ENCODE measurements around the gene SP140. TPM values are rescaled to one million over a fixed set of nuclear protein-coding genes. Genes with fewer than 3 reads are reported as not detected.

SP140 gene
- total RNA-seq, 1 experiment from 2014 or later, result 0.32 TPM

DNA sequence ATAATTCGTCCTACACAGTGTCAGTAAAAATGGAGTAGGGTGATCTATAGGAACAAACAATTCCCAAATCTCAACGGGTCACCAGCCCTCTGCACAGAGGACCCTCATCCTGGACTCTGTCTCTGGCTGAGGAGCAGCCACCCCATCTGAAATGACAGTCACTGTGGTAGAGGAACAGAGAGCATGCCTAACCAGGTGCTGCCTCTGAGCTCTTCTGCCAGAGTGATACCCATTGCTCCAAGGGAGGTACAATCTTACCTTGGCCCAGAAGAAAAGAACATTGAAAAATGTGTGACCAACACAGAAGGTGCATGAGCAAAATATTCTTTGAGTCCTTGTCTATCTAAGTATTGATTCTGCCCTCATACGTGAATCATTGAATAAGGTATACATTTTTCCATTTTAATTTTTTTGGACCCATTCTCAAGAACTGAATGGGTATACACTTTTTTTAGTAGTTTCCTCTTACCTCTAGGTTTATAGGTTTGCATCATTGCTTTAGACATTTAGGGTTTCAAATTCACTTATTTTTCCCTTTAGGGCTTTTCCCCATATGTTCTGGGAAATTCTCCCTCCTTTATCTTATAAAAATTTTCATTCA is 8.7 kb downstream of the SP140 start:
- Histone ChIP-seq H3K27me3 (replicated peaks; ENCODE audit: insufficient read depth, low read depth, low read length, poor library complexity) (no peaks in the 10 kb centered on the region), H3K27ac (ENCODE audit: low read depth, low read length, poor library complexity, severe bottlenecking) (no peak overlapping the region), H3K4me1 (ENCODE audit: insufficient read depth, low read length, poor library complexity, severe bottlenecking) (no peaks in the 10 kb centered on the region), H3K9me3 (ENCODE audit: low read depth, low read length, poor library complexity, severe bottlenecking) (peaks cover 7% of the 10 kb centered on the region), H3K4me3 (ENCODE audit: low read depth, low read length, poor library complexity, severe bottlenecking) (no peak overlapping the region), H3K36me3 (ENCODE audit: insufficient read depth, low read length, poor library complexity, severe bottlenecking) (no peaks in the 10 kb centered on the region)
- TF ChIP-seq EZH2 (IDR thresholded peaks at IDR 0.05; ENCODE audit: borderline replicate concordance, low read depth, low read length, poor library complexity, severe bottlenecking), result no peak
- TF ChIP-seq, protein P1, sequence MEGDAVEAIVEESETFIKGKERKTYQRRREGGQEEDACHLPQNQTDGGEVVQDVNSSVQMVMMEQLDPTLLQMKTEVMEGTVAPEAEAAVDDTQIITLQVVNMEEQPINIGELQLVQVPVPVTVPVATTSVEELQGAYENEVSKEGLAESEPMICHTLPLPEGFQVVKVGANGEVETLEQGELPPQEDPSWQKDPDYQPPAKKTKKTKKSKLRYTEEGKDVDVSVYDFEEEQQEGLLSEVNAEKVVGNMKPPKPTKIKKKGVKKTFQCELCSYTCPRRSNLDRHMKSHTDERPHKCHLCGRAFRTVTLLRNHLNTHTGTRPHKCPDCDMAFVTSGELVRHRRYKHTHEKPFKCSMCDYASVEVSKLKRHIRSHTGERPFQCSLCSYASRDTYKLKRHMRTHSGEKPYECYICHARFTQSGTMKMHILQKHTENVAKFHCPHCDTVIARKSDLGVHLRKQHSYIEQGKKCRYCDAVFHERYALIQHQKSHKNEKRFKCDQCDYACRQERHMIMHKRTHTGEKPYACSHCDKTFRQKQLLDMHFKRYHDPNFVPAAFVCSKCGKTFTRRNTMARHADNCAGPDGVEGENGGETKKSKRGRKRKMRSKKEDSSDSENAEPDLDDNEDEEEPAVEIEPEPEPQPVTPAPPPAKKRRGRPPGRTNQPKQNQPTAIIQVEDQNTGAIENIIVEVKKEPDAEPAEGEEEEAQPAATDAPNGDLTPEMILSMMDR (conservative IDR thresholded peaks at IDR 0.05; ENCODE audit: low read depth, low read length), result no peak
- BruUV-seq (replicated peaks), result no TSS peak
- POLR2A ChIA-PET (ENCODE audit: low non-redundant PET), result no interaction called here
- CTCF ChIA-PET, result no interaction called here
- intact Hi-C loops (cut with micrococcal nuclease; ENCODE audit: unreplicated experiment), result no loop called here
- no peak for DNase-seq (ENCODE audit: low spot score)

DNA sequence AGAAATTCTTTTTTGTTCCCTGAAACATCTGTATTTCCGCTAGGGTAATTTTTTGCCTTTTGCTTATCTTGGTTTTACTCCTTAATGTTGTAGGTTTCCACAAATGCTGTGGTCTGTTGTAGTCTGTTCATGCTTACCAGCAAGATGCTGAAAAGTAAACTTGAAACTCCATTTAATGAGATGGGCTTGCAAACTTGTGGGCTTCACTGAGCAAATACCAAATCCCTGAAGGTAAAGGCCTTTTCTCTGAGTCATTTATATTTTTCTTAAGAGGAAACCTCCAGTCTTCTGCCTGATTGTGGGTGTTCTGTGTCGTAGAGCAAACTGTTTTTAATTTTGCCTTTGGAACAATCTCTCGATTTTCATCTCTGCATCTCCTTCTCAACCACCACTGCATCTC is 9.3 kb downstream of the SP140 start:
- no TSS peak for BruUV-seq (replicated peaks)
- H3K9me3 ChIP-seq (ENCODE audit: low read depth, low read length, poor library complexity, severe bottlenecking), result peaks cover 7% of the 10 kb centered on the region
- no peak overlapping the region for H3K4me3 ChIP-seq (ENCODE audit: low read depth, low read length, poor library complexity, severe bottlenecking)
- DNase-seq (ENCODE audit: low spot score), result no peak
- intact Hi-C loops (cut with micrococcal nuclease; ENCODE audit: unreplicated experiment), result no loop called here
- ChIA-PET CTCF (no interaction called here), POLR2A (ENCODE audit: low non-redundant PET) (no interaction called here)
- no peaks in the 10 kb centered on the region for H3K27me3 ChIP-seq (replicated peaks; ENCODE audit: insufficient read depth, low read depth, low read length, poor library complexity)
- TF ChIP-seq, protein P1 (conservative IDR thresholded peaks at IDR 0.05; ENCODE audit: low read depth, low read length), result no peak
- no peak for TF ChIP-seq EZH2 (IDR thresholded peaks at IDR 0.05; ENCODE audit: borderline replicate concordance, low read depth, low read length, poor library complexity, severe bottlenecking)
- no peaks in the 10 kb centered on the region for H3K4me1 ChIP-seq (ENCODE audit: insufficient read depth, low read length, poor library complexity, severe bottlenecking)
- no peak overlapping the region for H3K27ac ChIP-seq (ENCODE audit: low read depth, low read length, poor library complexity, severe bottlenecking)
- no peaks in the 10 kb centered on the region for H3K36me3 ChIP-seq (ENCODE audit: insufficient read depth, low read length, poor library complexity, severe bottlenecking)

DNA sequence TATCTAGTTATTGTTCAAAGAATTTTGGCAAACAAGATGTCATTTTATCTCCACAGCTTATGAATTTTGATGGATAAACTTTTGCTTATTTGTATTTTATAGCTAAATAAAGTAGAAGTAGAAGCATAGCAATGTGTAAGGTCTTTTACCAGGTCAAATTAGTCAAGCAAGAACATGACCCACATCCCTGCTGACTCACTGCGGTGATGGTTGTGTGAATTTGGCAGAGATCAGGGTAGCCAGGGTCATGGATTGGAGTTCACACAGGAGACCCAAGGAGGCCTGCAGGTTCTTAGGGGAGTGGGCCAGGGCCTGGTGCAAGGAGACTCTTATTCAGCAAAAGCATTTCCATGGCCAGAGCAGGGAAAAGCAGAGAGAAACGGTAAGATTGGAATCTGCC is 18.7 kb downstream of the SP140 start:
- Histone ChIP-seq H3K27ac (ENCODE audit: low read depth, low read length, poor library complexity, severe bottlenecking) (no peak overlapping the region), H3K4me3 (ENCODE audit: low read depth, low read length, poor library complexity, severe bottlenecking) (no peak overlapping the region), H3K4me1 (ENCODE audit: insufficient read depth, low read length, poor library complexity, severe bottlenecking) (no peaks in the 10 kb centered on the region), H3K27me3 (replicated peaks; ENCODE audit: insufficient read depth, low read depth, low read length, poor library complexity) (peaks cover 57% of the 10 kb centered on the region), H3K36me3 (ENCODE audit: insufficient read depth, low read length, poor library complexity, severe bottlenecking) (no peaks in the 10 kb centered on the region), H3K9me3 (ENCODE audit: low read depth, low read length, poor library complexity, severe bottlenecking) (no peaks in the 10 kb centered on the region)
- CTCF ChIA-PET, result no interaction called here
- intact Hi-C loops (cut with micrococcal nuclease; ENCODE audit: unreplicated experiment), result no loop called here
- POLR2A ChIA-PET (ENCODE audit: low non-redundant PET), result no interaction called here
- DNase-seq (ENCODE audit: low spot score), result no peak
- BruUV-seq (replicated peaks), result no TSS peak
- TF ChIP-seq, protein P1 (conservative IDR thresholded peaks at IDR 0.05; ENCODE audit: low read depth, low read length), result no peak
- TF ChIP-seq EZH2 (IDR thresholded peaks at IDR 0.05; ENCODE audit: borderline replicate concordance, low read depth, low read length, poor library complexity, severe bottlenecking), result no peak
